HG03571 (cell line): ENCODE results near the gene VPS13A.

Experiments used
- ATAC-seq: cut with Tn5 transposase; IDR thresholded peaks from one replicate; pipeline ENCODE4 v1.9.1; 2021; ENCODE audit not compliant: unreplicated experiment

Gene VPS13A

DNA sequence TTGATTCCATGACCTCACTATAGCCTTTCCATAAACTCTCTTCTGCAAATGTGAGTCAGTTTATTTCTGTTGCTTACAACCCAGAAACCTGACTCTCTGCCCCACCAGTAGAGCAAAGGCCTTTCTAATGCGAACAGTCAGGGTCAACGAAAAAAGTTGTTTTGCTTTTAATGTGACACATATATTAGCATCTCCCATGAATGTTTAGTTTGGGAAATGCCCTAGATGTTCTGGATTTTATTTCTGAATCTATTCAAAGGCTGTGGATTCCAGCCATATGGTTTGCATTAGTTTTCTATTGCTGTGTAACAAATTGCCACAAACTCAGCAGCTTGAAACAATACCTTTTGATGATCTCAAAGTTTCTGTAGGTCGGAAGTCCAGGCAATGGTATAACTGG, 277.3 kb downstream of the VPS13A start:
- ATAC-seq = no peak

DNA sequence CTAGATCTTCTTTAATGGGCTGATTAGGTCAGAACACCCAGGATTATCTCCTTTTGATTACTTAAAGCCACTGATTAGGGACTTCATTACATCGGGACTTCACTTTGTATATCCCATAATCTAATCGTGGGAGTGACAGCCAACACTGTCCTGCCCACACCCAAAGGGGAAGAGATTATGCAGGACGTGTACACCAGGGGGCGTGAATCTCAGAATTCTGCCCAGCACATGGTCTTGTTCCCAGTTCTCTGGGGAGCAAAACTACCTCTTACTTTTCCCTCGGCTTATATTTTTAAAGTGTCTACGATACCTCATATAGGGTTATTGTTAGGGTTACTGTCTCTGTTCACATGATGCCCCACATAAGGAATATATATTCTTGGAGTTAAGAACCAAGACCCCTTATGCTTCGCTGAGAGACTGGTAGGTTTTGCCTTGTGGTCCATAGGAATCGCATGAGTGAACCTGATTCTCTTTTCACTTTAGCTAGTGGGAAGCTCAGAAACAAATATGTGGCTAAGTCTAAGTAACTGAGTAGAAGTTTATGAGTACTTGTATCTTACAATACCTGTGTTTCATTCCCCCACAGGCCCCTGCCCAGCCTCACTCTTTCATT, 278.1 kb downstream of the VPS13A start:
- no peak for ATAC-seq

DNA sequence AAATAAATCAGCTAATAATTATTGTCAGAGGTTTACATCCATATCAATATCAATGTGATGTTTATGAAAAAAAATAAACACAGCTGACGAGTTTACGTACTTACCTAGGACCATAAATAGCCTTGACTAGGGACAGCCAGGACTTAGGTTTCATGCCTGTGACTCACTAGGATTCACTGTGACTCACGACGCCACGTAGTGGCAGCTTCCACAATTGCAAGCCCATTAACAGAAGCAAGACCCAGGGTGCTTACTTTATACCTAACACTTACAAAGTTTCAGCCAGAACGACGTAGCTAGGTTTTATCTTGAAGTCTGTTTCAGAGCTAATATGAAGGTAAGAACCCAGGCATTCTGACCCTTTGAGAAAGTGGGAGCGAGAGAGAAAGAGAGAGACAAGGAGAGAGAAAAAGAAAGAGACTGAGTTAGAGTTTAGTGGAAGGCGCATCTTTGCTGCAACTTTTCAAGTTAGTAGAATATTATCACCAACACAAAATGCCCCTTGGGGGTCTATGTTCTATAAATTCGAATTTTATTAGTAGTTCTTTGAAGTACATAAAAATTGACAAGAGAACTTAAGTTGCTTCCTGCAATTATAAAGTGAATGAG, 279.6 kb downstream of the VPS13A start:
- peak; percentile 77 for ATAC-seq

DNA sequence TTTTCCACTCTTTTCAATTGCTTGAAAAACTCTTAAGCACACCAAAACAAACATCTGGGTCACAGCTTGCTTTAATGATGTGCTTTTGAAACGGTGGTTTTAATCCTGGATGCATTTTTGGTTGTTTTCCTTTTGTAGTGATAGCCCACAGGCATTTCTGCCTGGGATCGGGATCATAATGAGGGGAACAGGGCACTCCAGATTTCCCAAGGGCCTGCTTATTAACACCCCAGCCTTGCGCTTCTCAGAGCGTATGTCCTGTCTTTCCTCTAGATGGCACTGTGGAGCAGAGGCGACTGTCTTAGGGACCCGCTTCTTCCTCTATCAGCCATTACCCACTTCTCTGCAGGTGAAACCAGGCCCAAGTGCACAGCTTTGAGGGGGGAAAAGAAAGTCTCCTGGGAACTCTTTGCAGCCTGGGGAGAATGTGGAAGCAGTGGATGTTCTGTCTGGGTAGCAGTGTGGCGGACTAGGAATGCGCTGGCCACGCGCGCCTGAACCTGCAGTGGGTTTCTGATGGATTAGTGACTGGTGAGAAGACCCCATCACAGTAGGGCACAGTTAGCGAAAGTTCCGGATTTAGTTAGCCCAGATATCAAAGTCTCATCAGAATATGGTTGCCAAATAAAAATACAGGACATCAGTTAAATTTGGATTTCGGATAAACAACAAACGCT, 280.7 kb downstream of the VPS13A start:
- ATAC-seq = peak; percentile 77

DNA sequence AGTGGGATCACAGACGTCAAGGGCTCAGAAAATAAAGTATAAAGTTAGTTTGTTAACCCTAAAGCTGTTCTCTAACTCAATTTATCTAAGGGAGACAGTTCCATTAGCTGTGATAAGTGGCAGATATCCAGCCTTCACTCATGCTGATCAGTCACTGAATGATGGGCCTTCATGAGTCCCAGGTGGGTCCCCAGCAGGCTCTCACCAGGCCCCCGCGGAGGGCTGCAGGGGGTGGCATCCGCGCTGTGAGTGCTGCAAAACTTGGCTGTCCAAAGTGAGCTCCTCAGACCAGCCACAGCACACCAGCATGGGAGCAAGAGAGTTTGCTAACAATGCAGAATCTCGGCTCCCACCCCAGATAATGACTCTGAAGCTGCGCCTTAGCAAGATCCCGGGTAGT, 283.6 kb downstream of the VPS13A start:
- ATAC-seq = no peak

DNA sequence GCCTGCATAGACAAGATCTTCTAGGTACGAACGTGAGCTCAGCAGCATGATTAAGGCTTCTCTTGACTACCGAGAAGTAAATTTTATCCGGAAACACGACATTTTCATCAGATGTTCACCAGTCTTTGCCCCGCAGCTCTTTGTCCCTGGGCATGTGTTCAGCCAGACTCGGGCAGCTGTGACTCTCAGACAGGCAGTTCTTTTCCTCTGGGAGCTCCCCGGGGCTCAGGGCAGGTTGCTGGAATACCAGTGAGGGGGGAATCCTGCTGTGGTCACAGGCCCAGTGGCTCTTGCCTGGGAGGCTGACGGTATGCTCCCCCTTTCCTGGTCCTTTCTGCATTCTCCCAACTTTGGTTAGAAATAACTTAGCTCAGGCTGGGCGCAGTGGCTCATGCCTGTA, 284.7 kb downstream of the VPS13A start:
- no peak for ATAC-seq

DNA sequence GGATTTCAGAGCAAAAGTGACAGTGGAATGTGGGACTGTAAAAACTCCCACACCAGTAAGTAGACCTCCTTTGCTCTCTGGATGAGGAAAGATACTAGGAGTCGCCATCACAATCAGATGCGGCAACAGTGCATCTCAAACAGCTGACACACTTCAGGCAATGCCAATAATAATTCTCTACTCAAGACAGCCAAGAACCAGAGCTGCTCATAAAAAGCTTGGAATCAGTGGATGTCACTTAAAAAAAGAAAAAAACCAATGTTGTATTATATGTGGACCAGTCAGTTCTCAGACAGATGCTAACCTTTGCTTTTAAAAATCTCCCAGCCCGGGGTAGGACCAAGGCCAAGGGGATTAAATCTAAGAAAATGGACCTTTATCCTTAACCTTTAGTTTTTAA, 285.8 kb downstream of the VPS13A start:
- ATAC-seq = no peak

DNA sequence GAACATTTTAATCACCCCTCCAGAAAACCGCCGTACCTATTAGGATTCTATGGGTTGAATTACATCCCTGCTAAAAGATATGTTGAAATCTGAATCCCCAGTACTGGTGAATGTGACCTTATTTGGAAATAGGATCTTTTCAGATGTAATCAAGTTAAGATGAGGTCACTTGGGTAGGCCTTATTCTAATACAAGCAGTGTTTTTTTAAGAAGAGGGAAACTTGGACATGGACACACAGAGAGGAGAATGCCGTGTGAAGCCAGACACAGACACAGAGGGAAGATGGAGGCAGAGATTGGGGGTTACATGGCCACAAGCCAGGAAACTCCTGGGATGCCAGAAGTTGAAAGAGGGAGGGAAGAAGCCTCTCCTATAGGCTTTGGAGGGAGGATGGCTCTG, 287.3 kb downstream of the VPS13A start:
- ATAC-seq = no peak

DNA sequence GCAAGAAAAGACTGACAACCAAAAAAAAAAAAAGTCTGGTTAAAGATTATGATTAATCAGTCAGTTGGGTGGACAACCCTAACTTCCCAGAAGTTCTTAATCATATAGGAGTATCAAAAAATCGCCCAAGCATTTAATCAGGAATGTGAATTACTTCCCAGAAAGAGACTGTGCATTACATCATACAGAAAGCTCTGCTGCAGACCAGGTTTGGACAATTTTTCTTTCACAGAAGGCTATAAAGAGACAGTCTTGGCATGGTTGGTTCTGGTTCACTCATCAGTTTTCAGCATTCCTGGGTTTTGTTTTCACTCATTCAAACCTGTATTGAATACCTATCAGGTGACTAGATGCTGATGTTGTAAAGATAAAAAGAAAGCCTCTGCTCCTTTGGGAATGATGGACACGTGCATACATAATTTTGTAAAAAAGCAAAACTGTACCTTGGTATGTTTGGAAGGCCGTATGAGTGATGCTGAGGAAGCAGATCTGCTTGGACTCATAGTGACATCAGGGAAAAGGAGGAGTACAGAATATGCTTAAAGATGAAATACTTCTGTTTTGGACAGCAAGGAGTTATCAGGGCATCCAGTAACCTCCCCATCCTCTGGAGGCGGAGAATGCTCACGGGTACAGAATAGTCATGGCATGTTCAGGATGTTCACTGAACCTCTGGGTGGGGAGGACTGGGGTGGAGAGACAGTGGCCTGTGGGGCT, 292.3 kb downstream of the VPS13A start:
- ATAC-seq = no peak
